Dedifferentiated amniotic fluid mesenchymal stem cell (primary cell): ENCODE data around the gene PTGES3.
"Not testable (repeated sequence)": the region's sequence is repeated elsewhere in the genome, so short reads cannot be mapped to it uniquely, and the experiment has no call there.

ENCODE experiments used
- DNase-seq: peaks from one replicate; pipeline ENCODE4 v3.0.0-alpha.2; 2016; ENCODE audit errors: extremely low spot score

PTGES3 gene

DNA sequence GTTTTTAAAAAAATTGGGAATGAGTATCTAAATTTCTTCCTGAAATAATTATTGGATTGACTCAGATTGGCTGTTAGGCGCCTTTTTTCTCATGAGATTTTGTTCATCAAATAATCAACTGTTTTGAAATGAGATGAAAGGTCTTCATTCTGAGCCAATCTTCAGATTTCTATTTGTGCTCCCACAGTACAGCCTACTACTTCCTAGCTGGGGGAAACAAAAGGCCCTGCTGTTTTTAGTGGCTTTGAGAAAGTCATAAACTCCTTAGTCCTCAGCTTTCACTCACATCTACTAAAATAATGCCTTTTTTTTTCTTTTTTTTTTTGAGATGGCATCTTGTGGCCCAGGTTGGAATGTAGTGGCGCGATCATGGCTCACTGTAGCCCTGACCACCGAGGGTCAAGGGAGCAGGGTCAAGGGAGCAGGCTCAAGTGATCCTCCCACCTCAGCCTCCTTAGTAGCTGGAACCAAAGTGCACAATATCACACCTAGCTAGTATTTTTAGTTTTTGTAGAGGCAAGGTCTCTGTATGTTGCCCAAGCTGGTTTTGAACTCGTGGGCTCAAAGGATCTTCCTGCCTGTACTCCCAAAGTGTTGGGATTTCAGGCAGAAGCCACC is 21.8 kb upstream of the PTGES3 start:
- DNase-seq, result no peak

GRCh38 chr12:56704522-56704921 is 16.4 kb upstream of the PTGES3 start:
- DNase-seq, result not testable (repeated sequence)

GRCh38 chr12:56699020-56699661 is 11.1 kb upstream of the PTGES3 start:
- no peak for DNase-seq

- no peak for DNase-seq
Observed at GRCh38 chr12:56695327-56696101, 7.4 kb upstream of the PTGES3 start.

DNA sequence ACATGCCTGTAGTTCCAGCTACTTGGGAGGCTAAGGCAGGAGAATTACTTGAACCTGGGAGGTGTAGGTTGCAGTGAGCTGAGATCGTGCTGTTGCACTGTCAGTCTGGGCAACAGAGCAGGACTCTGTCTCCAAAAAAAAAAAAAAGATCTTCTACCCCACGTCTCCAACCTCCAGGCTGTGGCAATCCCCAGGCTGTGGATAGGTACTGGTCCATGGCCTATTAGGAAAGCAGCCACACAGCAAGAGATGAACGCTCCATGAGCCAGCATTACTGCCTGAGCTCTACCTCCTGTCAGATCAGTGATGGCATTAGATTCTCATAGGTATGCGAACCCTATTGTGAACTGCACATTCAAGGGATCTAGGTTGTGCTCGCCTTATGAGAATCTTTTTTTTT is 6.1 kb upstream of the PTGES3 start:
- no peak for DNase-seq

DNA sequence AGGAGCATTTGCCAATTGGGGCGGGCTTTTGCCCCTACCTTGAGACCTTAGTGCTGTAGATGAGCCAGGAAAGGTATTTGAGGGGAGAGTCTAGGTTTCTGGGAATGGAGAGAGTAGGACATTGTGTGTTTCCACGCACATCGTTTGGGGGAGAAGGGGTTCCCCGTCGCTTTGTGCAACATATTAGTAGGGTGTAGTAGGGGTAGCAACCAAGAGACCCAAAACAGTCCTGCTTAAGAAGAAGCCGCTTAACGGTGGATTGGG is 694 bp upstream of the PTGES3 start:
- DNase-seq, result no peak

- no peak for DNase-seq
Observed at GRCh38 chr12:56687223-56688128, 608 bp downstream of the PTGES3 start.

GRCh38 chr12:56684745-56685359 is 3.2 kb downstream of the PTGES3 start:
- no peak for DNase-seq

GRCh38 chr12:56682323-56682722 is 5.8 kb downstream of the PTGES3 start:
- no peak for DNase-seq

GRCh38 chr12:56679883-56680575 is 8.1 kb downstream of the PTGES3 start:
- no peak for DNase-seq

- no peak for DNase-seq
Observed at GRCh38 chr12:56678852-56679251, 9.2 kb downstream of the PTGES3 start.

- no peak for DNase-seq
Observed at GRCh38 chr12:56677680-56678079, 10.4 kb downstream of the PTGES3 start.

GRCh38 chr12:56676851-56677580 is 11.1 kb downstream of the PTGES3 start:
- no peak for DNase-seq

GRCh38 chr12:56671608-56672007 is 16.5 kb downstream of the PTGES3 start:
- no peak for DNase-seq

- DNase-seq, result no peak
Observed at GRCh38 chr12:56670836-56671235, 17.2 kb downstream of the PTGES3 start.

- DNase-seq, result no peak
Observed at GRCh38 chr12:56668197-56668457, 20.0 kb downstream of the PTGES3 start.

DNA sequence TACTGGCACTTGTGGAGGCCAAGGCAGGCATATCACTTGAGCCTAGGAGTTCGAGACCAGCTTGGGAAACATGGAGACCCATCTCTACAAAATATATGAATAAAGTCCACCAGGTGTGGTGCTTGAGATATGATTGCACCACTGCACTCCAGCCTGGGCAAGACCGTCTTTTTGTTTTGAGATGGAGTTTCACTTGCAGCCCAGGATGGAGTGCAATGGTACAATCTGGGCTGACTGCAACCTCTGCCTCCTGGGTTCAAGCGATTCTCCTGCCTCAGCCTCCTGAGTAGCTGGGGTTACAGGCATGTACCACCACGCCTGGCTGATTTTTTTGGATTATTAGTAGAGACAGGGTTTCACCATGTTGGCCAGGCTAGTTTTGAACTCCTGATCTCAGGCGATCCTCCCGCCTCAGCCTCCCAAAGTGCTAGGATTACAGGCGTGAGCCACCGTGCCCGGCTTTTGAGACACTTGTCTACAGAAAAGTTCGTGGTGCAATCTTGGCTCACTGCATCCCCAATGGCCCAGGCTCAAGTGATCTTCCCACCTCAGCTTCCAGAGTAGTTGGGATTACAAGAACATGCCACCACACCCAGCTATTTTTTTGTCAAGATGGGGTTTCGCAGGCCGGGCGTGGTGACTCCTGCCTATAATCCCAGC is 26.0 kb downstream of the PTGES3 start:
- no peak for DNase-seq

GRCh38 chr12:56661560-56661959 is 26.5 kb downstream of the PTGES3 start:
- no peak for DNase-seq

DNA sequence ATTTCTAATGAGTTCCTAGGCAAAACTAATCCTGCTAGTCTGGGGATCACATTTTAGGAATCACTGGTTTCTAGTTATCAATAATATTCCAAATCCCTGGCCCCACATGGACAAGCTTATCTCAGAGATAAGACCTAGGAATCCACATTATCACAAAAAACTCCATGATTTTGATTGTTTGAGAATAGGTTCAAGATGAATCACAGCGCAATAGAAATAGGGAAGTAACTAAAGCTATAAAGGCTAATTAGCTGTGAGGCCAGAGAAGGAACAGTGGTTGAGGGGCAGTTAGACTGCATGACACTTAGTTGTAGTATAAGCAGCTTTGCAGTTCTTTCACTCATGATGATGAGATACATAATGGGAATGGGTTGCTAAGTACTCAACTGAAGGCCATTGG is 29.2 kb downstream of the PTGES3 start:
- DNase-seq, result no peak
